HG03139 (cell line): Measurements from ENCODE around the gene WDR27.

Experiments used
- ATAC-seq: cut with Tn5 transposase; IDR thresholded peaks from one replicate; pipeline ENCODE4 v1.9.1; 2021; ENCODE audit not compliant: unreplicated experiment

The WDR27 gene

GRCh38 chr6:169701954-169702839 lies at the start of gene WDR27, which contains the start of gene C6orf120:
Gene WDR27 (minus strand): TSS chr6:169702029. CDS start chr6:169689005, 13,024 bp downstream.
Gene C6orf120 (plus strand): TSS chr6:169702126. CDS start chr6:169702460, 334 bp downstream.
- ATAC-seq: peak; percentile 92

- ATAC-seq: no peak
These were observed 44.7 kb upstream of the WDR27 start for GRCh38 chr6:169746556-169746955.

GRCh38 chr6:169745405-169745804 lies 43.6 kb upstream of the WDR27 start:
- no peak for ATAC-seq

GRCh38 chr6:169741344-169741743 lies 39.5 kb upstream of the WDR27 start:
- no peak for ATAC-seq

GRCh38 chr6:169738976-169739529 lies 37.2 kb upstream of the WDR27 start:
- no peak for ATAC-seq

- no peak for ATAC-seq
These were observed 36.6 kb upstream of the WDR27 start for GRCh38 chr6:169738204-169738975.

GRCh38 chr6:169729961-169730360 lies 28.1 kb upstream of the WDR27 start:
- ATAC-seq: no peak

- ATAC-seq: no peak
These were observed 25.1 kb upstream of the WDR27 start for GRCh38 chr6:169726963-169727362.

GRCh38 chr6:169726049-169726400 lies 24.2 kb upstream of the WDR27 start:
- no peak for ATAC-seq

- no peak for ATAC-seq
These were observed 23.6 kb upstream of the WDR27 start for GRCh38 chr6:169725125-169726048.

GRCh38 chr6:169724494-169725124 lies 22.8 kb upstream of the WDR27 start, which contains the start of gene PHF10:
Gene PHF10 (minus strand): TSS chr6:169724500. CDS start chr6:169723931, 569 bp downstream.
- ATAC-seq: peak; percentile 37

GRCh38 chr6:169723991-169724493 lies 22.2 kb upstream of the WDR27 start:
- peak; percentile 27 for ATAC-seq

- ATAC-seq: peak; percentile 26
These were observed 21.5 kb upstream of the WDR27 start for GRCh38 chr6:169723200-169723909.

GRCh38 chr6:169722362-169723199 lies 20.8 kb upstream of the WDR27 start:
- ATAC-seq: peak; percentile 15

- ATAC-seq: no peak
These were observed 18.5 kb upstream of the WDR27 start for GRCh38 chr6:169720207-169720855.

- no peak for ATAC-seq
These were observed 17.3 kb upstream of the WDR27 start for GRCh38 chr6:169719117-169719516.

GRCh38 chr6:169714595-169714994 lies 12.8 kb upstream of the WDR27 start:
- no peak for ATAC-seq

GRCh38 chr6:169714178-169714577 lies 12.3 kb upstream of the WDR27 start:
- ATAC-seq: no peak
